NK-92 (cell line): Measurements from ENCODE around the gene CALD1.

Experiments used
- DNase-seq: peaks from one replicate; lab custom pipeline; 2025; ENCODE audit not compliant: unreplicated experiment; lab: John Stamatoyannopoulos, UW

Gene CALD1, protein sequence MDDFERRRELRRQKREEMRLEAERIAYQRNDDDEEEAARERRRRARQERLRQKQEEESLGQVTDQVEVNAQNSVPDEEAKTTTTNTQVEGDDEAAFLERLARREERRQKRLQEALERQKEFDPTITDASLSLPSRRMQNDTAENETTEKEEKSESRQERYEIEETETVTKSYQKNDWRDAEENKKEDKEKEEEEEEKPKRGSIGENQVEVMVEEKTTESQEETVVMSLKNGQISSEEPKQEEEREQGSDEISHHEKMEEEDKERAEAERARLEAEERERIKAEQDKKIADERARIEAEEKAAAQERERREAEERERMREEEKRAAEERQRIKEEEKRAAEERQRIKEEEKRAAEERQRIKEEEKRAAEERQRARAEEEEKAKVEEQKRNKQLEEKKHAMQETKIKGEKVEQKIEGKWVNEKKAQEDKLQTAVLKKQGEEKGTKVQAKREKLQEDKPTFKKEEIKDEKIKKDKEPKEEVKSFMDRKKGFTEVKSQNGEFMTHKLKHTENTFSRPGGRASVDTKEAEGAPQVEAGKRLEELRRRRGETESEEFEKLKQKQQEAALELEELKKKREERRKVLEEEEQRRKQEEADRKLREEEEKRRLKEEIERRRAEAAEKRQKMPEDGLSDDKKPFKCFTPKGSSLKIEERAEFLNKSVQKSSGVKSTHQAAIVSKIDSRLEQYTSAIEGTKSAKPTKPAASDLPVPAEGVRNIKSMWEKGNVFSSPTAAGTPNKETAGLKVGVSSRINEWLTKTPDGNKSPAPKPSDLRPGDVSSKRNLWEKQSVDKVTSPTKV

DNA sequence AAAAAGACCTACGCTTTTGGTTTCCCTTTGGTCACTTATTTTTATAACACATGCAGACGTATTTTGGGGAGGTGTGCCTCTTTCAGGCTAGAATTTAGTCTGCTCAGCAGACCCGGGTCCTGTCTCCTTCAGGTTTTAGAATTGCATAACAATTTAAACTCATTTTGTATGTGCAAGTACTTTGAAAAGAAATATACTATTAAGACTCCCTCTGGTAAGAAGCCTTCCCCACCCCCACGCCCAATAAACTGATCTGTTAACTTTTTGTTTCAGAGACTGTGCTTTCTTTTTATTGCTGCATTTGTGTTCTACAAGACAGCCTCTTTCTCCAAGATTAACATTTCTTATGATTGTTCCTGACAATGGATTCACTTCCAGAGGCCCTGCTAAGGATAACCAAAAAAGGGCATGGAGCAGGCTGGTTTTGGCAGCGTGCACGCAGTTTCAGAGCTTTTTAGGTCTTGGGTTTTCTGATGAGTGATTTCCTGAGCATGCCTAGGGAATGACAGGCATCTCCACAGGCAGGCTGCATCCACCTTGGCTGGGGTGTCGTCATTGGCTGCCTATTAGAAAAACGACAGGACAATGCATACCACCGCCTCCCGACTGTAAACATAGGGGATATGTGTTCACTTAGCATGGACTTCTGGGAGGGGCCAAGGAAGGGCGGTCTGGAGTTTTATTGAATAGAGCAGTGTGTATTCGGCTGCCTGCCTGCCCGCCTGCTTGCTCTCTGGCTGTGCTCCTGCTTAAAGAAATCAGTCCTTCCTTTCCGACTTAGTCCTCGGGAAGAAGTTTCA lies at the start of gene CALD1:
CALD1 (plus strand) TSS at position 694 of the 800 bp plus-strand sequence. CDS start 88,100 bp downstream, outside the sequence.
- no peak for DNase-seq

DNA sequence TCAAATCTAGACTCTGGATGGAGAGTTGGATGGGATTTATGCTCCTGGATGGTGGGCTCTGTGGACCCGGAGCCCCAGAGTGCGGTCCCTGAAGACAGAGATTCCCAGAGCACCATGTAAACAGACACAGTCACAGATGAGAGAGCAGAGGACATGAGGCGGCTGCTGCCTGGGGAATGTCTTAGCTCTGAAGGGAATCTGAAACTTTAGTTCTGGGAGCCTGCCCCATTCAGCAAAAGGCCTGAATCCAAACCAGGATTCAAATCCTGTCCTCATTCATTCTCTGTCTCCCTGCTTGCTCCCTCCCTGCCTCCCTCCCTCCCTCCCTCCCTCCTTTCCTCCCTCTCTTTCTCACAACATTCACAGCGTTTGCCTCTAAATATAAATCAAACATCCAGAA lies 49.5 kb upstream of the CALD1 start:
- no peak for DNase-seq

DNA sequence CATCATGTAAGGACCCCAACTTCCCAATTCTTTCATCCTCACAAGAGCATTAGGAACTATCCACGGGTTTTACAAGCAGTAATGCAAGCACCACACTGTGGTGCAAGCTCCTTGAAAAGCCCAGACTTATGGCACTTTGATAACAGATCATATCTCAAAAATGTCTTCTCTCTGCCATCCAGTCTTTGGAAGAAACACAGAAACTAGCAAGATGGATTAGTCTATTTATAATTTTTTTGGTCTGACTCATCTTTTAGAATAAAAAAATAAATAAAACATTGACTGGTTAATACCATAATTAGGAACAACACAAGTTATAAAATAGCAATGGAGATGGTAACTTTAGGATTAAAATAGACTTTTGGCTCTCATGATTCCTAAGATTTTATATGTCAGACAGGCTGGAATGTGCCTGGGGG lies 49.0 kb upstream of the CALD1 start:
- DNase-seq, result no peak

DNA sequence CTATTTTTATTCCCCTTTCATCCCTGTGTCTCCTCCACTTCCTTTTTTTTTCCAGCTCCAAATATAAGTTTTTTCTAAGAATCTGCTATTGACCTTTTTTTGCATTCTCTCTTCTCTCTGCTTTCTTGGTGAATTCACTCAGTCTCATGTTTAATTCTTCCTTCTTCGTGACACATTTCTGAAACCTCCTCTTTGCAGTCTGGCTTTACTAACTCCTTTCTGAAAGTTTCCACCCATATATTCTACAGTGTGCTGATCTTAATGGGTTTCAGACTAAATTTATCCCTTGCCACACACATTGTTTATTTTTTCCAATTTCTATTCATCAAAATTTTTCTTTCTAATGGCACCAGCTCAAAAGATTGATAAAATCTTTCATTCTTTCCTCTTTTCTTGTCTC lies 47.8 kb upstream of the CALD1 start:
- DNase-seq, result no peak

DNA sequence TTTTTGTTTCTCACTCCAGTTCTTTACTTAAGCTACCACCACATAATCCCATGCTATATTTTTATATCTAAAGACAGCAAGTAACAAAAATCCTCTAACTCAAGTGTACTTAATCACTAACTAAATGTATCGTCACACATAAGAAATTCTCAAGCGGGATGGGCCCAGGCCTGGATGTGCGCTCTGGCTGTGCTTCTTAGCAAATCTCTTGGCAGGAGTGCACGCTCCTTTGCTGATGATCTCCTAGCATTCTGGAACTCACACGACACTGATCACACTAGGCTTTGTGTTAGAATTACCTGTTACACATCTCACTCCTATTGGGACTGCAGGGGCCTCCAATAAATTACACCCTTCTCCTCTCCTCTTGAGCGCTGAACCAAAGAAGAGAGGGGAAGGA lies 46.7 kb upstream of the CALD1 start:
- no peak for DNase-seq

DNA sequence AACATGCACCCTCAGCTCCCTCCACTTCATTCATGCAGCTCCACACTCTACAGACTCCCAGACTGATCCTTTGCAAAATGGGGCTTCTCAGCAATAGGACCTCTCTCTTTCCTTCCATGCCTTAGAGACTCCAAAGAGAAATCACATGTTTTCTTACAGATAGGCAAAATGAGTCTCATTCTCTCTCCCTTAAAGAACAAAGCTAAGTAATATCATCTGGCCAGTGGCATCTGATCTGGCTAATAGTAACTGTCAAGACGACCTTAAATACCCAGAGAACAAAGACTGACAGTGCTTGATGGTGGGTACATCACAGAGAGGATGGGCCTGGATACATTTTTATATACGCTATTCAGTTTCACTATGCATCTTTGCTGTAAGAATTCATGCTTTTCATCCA lies 43.1 kb upstream of the CALD1 start:
- no peak for DNase-seq

DNA sequence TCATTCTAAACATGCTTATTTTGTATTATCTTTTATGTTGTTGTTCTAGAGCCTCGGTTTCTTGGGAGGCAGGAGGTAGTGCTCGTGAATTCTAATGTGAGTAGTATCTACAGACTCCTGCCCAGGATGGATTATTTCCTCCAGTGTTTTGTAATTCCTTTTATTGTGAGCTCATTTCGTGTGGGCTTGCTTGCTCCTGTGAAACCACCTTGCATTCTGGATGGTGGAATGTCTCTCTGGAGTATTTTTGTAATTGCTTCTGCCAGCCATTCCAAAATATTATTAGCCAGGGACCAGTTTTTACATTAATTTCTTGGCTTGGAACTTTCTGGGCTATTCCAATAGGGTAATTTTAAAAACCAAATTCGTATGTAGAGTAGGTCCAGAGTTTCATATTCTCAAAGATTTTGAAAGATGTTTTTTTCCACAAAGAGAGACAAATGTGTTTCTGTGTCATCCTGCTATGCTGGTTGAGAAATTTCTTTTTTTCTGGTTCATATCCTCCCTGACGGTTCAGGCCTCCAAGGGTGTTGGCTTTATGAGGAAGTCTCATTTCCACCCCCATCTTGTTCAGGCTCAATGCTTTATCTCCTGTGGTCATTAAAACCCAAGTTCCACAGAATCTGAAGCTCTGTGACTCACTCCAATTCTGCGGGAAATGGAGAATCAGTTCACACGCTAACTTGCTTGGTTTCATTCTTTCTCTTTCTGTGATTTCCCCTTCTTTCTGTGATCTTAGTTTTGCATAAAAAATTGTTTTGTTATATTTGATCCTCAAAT lies 41.7 kb upstream of the CALD1 start:
- DNase-seq, result no peak

DNA sequence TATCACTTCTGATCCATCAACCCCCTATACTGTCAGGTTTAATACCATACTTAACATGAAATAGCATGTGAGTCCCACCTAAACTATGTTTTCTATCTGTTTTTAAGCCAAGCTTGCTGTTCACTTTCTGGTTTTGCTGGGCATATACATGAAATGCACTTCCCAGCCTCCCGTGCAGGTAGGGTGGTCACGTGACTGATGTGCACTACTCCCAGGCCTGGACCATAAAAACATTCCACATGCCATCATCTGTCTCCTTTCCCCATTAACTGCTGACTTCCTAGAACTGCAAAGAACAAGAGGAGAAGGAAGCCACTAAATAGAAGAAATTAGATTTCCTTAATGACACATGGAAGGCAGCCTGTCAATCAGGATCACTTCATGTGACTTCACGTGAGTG lies 40.1 kb upstream of the CALD1 start:
- no peak for DNase-seq

DNA sequence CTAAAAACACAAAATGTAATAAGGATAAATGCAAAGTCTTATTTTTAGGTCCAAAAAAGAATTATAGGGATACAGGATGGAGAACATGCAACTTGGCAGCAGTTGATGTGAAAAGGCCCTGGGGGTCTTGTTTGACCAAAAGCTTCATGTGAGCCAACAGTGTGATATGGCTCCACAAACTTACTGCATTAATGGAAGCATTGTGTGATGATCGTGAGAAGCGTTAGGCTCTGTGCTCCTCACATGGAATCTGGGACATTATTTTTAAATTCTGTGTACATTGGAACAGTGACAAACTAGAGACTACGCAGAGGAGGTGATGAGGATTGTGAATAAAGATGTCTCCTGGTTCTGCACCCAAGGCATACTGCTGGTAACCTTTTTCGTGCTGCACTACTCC lies 39.1 kb upstream of the CALD1 start:
- DNase-seq, result no peak

DNA sequence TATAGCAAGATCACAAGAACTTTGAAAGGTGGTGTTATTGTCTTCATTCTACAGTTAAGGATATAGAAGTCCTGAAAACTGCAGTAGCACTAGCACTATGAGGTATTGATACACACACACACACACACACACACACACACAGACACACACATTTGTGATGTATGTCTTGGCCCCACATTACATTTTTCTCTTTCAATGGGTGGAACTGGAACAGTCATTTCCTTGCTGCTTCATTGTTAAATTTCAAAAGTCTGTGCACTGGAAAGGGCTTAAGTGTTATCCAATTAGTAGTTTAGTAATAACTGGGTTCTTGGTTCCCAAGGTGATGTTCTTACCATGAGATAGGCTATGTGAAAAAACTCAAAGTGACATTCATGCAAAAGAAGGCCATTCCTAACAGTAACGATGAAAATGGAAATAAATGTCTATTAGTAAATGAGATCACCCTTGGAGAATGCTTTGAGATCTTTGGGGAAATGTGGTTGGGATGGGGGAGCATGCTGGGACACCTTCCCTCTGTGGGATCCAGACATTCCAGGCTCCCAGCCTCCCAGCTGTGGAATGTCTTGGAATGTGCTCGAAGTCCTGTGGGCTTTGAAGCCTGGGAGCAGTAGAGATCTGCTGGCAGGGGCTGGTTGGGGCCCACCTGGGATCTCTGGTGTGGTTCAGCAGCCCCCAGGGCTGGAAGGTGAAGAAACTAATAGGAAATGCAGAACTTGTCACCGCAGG lies 37.4 kb upstream of the CALD1 start:
- DNase-seq, result no peak

DNA sequence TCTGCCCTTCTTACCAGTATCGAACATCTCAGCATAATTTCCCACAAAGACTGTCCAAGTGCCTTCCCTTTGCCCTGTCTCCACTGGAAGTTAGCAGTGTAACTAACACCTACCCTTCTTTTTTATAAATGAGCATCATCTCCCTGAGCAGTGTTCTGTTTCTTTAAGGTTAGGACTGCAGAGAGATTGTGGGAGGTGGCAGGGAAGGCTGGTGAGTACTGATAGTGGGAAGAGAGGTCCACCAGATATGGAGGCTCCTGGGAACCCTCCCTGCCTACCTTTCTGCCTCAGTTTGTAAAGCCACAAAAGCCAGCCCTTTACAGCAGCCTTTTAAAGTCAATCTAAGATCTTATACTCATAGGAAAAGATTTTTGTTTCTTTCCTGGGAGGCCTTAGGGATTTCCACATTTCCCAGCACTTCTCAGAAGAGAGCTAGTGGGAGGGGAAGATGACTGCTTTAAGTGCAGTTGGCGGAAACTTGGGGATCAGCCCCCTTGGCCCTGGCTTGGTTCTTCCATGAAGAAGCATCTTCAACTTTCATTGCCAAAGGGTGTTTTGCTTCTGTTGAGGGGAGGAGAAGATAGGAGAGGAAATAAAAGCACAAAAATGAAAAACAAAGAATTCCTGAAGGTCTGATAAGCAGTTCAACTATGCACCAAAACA lies 36.6 kb upstream of the CALD1 start:
- DNase-seq, result no peak

DNA sequence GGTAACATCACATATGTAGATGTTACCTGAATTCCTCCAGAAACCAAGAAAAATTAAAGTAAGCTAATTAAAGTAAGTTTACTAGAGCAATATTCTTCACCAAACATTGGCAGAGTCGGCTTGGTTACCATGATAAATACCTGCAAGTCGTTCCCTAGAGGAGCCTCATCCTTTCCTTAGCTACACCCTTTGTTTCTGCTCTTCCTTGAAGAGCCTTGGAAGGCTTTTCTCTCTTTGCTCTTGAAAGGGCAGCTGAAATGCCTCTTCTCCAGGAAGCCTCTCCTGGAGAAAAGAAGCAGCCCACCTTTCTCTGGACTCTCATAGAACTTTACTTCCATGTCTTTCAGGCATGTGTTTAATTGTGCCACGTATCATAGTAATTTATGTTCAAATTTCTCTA lies 34.9 kb upstream of the CALD1 start:
- no peak for DNase-seq

DNA sequence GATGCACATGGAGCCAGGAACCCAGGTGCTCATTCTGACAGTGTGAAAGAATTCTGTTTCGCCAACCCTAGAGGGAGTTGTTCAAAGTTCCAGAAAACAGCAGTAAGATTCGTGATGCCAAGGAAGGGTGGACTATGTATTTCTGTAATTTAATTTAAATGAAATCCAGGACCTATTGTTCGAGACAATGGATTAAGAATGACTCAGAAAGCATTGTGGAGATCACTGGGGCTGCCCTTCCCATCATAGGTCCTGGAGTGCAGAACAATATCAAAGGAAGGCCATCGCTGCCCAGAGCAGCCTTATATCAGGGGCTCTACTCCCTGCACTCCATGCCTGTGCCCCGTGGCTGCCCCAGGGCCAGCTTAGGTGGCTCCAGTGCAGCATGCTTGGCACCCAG lies 32.1 kb upstream of the CALD1 start:
- no peak for DNase-seq

DNA sequence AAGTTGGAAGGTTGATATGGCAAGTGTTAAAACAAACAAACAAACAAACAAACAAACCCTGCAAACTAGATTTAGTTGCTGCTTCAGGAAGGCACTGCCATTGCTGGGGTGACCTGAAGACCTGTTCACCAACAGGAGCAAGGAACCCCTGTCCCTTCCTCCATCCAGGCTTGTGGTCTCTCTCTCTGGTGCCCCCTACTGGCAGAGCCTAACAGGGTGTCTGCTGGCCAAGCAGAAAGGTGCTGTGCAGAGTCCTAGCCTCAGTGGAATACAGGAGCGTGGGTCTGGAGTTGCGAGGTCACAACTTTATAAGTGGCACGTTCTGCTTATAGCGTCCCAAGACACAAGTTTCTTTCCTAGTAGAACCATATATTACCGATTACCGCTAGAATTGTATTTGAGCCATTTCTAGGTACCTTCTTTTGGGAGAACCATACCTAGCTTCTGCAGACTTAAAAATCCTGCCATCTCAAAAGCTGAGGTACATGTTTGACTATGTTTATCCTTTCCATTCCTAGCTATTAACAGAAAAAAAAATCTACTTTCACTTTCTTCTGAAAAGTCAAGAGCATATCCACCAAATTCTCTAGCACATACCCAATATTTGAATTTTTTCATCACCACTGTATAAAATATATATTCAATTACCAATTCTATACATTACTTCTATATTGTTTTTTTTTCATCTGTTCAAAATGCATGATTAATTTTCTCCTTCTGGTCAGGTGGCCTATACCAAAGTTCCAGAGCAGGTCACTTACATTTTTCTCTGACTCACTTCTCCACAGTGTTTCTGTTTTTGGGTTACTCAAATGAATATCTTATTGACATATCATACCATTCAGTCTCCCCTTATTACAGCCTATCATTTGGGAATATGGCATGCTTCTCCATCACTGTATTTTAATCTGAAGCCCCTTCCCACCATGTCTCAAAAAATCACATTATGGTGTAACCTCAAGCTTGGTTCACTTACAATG lies 29.1 kb upstream of the CALD1 start:
- no peak for DNase-seq

DNA sequence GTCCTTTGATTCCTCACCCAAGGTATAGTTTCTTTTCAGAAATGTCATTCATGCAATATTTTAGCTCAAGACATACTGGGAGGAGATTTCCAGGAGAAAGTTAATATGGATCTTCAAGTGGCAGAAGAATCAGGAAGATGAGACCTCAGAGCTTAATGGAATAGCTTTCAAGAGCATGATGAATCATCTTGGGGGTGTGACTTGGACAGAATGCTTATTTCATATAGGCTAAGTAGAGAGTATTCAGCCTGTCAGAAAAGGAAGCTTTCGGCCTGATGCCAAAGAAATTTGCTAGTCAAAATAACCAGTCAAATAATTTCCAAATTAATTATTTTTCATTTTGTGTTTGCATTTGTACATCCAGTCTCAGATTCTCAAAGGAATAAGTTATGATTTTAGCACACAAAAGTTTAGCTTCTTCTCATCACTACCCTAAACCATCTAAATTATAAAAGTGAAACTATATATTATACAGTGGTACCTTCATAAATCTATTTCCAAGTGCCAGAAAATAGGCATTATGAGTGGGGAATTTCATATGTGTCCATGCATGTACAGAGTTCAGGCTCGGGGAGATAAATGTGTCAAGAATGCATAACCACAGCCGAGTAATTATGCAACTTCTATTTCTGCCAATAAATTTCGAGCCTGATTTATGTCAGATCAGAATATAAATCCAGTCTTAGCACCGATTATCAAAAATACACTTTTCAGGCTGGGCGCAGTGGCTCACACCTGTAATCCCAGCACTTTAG lies 27.3 kb upstream of the CALD1 start:
- DNase-seq, result no peak

DNA sequence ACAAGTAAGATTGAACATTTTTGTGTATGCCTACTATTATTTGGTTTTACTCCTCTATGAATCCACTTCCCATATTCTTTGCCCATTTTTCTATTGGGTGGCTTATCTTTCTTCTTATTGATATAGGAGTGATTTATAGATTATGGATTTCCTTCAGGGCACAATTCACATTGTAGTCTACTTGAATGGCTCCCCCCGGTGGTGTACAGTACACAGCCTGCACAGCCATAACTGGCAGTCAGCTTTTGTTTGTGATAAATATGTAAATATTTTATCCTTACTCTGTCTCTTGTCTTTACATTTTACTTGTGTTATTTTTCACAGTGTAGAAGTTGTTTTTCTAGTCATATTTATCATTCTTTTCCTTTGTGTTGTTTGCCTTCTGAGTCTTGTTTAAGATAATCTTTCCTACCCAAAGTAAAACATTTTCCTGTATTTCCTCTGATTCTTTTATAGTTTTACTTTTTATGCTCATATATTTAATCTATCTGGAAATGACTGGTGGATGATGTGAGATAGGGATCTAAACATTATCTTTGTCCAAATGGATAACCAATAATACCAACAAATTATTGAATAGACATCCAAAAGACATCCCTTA lies 23.9 kb upstream of the CALD1 start:
- no peak for DNase-seq

DNA sequence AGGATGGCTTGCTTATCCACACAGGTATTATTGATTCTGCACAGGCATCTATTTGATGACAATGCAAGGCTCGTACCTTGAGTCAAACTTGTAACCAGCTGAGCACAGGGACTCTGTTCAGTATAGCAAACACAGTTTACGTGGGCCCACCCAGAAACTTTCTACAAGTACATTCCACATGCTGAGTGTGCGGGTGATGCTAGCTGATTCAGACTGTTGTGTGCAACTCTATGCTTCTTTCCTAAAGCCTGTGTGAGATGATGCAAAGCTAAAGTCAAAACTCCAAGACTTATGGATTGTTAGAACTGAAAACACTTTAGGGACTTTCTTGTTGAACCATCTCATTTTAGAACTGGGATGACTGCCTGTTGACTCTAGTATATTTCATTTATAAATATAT lies 21.5 kb upstream of the CALD1 start:
- DNase-seq, result no peak
